Dermis blood vessel endothelial cell (primary cell): ENCODE results near the gene TNNC2. TPM values are rescaled to one million over a fixed set of nuclear protein-coding genes. Genes with fewer than 3 reads are reported as not detected.
"Not testable (repeated sequence)": the region's sequence is repeated elsewhere in the genome, so short reads cannot be mapped to it uniquely, and the experiment has no call there.

Source experiments
- DNase-seq: peaks from one replicate; pipeline ENCODE4 v3.0.0; 2010
- total RNA-seq: library from RNA; depleted of rRNA; stranded (reverse); fragments of >200 nt; gene quantifications from 2 replicates; pipeline ENCODE4 v1.2.3, GENCODE V29; 2014

Gene TNNC2
- total RNA-seq, result not detected in 2 replicates

DNA sequence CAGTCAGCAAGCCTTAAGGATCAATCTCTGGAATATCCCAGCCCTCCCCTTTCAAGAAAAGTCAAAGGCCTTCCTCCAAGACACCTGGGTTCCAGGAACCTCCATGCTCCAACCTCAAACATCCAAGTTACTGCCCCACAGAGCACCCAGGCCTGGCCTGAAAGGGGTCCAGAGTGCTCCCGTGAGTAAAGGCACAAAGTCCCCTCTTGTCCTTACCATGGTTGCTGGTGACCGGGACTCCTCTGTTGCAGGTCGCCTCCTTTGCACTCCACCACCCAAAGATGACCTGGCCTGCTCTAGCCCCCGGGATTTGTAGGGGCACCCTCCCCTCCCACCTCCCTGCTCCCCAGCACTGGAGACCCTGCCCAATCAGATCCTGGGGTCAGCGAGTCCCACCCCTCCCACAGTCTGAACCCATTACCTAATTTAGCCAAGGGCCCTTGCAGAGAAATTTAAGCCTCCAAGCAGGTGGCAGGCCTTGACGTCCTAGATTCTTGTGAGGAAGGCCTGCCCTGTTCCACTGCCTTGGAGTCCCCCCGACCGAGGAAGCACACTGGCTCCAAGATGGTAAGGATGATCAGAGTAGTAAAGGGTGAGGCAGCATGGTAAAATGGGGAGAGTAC lies at the start of gene TNNC2:
Gene TNNC2 (minus strand): TSS at position 283 of the 623 bp plus-strand sequence. CDS start 64 bp downstream, at position 219.
- DNase-seq, result no peak

DNA sequence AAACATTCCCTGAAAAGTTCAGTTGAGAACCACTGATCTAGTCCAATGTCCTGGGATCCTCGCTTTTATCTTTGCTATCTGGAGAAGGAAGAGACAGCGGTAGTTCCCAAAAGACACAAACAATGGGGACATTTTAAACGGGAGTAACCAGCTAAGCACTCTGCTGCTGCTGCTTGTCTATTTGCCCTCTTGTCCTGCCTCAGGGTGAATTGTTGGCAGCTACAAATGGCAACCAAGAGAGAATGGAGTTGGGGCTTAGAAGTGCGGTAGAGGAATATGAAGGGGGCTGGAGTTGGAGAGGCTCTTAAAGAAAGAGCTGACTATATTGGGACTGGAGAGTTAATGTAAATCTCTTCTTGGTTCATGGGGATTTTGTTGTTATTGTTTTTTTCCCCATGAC lies 47.5 kb upstream of the TNNC2 start:
- DNase-seq, result no peak

GRCh38 chr20:45874104-45874481 lies 47.0 kb upstream of the TNNC2 start:
- not testable (repeated sequence) for DNase-seq

- DNase-seq, result no peak
Measured at GRCh38 chr20:45873409-45874103, 46.4 kb upstream of the TNNC2 start.

DNA sequence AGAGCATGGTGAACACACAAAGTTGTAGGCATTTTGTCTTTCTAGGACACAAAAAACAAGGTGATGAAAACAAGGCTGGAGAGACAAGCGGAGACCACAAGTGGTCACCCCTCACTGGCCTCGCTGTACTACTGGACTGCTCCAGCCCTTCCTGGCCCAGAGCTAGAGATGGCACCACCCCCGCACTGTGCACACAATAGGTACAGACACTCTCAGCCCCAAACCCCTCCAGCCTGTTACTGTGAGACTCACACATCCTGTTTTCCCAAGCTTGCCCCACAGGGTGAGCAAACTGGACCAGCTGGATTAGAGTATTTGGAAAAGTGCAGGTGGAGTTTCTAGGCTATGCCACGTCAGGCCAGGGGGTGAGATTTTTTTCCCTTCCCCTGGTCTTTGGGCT lies 45.5 kb upstream of the TNNC2 start:
- DNase-seq, result no peak

- DNase-seq, result no peak
Measured at GRCh38 chr20:45867819-45868176, 40.7 kb upstream of the TNNC2 start.

DNA sequence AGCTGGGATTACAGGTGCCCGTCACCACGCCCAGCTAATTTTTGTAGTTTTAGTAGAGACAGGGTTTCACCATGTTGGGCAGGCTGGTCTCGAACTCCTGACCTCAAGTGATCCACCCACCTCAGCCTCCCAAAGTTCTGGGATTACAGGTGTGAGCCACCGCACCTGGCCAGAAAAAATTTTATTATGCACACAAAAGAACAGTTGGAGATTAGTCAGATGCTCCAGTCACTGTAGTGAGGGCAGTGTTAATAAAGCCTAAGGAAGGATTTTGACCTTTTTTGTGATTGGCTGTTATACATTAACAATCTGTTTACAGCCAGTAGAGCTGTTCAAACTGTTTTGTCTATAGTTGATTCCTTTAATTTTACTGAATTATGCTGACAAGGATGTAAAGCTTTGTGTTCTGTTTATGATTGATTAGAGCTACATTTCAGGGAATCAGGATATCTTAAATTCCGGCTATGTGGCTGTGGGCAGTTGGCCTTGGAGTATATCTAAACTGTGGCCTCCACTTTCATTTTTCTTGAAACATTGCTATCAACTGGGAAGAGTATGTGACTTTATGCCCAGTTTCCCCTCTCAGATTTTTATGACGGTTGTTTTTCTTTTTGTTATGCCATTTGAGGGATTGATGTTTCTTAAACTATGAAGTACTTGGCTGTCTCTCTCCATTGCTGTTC lies 40.2 kb upstream of the TNNC2 start:
- DNase-seq, result no peak

GRCh38 chr20:45866454-45866853 lies 39.3 kb upstream of the TNNC2 start:
- DNase-seq, result no peak

DNA sequence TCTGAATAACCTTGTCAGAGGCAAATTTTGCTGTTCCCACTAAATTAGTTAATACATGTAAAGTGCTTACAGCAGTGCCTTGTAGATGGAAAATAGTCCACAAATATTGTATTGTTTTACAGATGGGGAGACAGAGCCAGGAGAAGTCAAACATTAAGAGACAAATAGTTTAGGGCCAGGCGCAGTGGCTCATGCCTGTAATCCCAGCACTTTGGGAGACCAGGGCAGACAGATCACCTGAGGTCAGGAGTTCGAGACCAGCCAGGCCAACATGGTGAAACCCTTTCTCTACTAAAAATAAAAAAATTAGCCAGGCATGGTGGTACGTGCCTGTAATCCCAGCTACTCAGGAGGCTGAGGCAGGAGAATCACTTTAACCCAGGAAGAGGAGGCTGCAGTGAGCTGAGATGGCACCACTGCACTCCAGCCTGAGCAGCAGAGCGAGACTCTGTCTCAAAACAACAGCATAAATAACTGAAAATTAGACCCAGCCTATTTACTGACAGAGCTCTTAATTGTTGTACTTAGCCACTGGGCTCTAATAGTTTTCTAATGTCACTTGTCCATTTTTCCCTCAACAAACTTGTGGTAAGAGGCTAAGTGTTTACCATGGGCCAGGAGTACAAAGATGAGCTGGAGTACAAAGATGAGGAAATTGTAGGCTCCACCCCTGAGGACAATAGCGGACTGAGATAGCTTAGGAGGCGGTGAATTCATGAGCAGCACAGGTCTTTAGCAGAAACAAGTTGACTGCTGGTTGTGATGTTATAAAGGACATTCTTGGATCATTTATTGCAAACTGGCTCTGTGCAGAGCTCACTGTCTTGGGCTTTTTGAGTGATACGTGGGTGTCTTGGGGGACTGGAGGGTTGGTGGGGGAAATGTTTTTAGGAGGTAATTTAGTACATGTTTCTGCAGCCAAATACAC lies 36.7 kb upstream of the TNNC2 start:
- no peak for DNase-seq

GRCh38 chr20:45861221-45862075 lies 34.3 kb upstream of the TNNC2 start:
- DNase-seq, result peak; percentile 69

GRCh38 chr20:45860560-45861220 lies 33.6 kb upstream of the TNNC2 start:
- DNase-seq, result no peak

GRCh38 chr20:45859916-45860315 lies 32.8 kb upstream of the TNNC2 start:
- DNase-seq, result no peak

DNA sequence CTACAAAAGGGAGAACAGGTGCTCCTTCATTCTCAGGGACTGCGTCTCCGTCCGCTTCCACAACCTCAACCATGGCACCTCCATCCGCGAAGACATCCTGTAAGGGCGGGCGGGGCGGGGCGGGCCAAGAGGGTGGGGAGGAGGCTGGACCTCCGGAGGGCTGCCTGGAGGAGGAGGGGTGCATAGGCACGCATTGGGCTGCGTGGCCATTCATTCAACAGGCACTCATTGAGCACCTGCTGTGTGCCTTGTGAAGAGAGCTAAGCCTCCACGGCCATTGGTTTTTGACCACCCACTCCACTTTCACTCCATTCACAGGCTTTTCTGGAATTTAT lies 30.7 kb upstream of the TNNC2 start:
- DNase-seq, result no peak

GRCh38 chr20:45857114-45857881 lies 30.2 kb upstream of the TNNC2 start, which contains the start of the genes ACOT8 and ZSWIM3:
Gene ACOT8 (minus strand): TSS chr20:45857392. CDS start chr20:45857315, 77 bp downstream.
Gene ZSWIM3 (plus strand): TSS chr20:45857614. CDS start chr20:45857826, 212 bp downstream.
- peak; percentile 100 for DNase-seq

- no peak for DNase-seq
Measured at GRCh38 chr20:45853484-45853883, 26.4 kb upstream of the TNNC2 start.

GRCh38 chr20:45852326-45852725 lies 25.2 kb upstream of the TNNC2 start:
- no peak for DNase-seq

GRCh38 chr20:45851501-45851900 lies 24.4 kb upstream of the TNNC2 start:
- no peak for DNase-seq

DNA sequence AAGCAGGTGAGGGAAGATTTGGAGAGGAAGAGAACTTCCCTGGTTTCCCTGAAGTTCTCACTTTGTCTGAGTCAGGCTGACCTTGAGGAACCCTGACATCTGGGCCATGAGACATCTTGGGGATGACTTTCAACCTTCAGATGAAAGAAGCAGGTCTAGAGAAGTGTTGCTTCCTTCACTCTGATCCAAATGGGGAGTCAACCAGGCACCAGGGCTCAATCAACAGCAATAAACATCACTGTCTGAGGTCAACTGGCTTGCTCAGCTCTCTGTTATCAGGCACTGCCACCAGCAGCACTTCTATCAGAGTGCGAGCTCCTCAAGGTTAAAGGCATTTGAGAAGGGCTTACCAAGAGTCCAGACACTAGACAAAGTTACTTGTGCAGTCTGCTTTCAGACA lies 23.8 kb upstream of the TNNC2 start:
- DNase-seq, result no peak

DNA sequence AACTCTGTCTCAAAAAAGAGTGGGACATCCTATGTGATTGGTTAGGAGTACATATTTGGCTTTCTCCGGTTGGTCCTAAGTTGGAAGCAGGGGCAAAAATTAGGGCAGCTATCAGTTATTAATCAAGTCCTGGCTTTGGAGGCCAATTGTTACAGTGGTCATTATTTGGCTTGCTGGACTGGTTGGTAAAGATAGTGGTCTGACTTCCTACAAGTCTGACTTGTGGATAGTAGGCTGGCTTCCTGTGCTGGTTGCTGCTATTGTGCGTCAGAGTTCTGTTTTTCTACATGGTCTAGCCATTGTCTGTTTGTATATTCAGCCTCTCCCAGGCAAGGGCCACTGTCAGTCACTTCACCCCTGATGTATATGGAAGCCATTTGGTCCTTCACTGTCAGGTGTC lies 23.1 kb upstream of the TNNC2 start:
- no peak for DNase-seq

DNA sequence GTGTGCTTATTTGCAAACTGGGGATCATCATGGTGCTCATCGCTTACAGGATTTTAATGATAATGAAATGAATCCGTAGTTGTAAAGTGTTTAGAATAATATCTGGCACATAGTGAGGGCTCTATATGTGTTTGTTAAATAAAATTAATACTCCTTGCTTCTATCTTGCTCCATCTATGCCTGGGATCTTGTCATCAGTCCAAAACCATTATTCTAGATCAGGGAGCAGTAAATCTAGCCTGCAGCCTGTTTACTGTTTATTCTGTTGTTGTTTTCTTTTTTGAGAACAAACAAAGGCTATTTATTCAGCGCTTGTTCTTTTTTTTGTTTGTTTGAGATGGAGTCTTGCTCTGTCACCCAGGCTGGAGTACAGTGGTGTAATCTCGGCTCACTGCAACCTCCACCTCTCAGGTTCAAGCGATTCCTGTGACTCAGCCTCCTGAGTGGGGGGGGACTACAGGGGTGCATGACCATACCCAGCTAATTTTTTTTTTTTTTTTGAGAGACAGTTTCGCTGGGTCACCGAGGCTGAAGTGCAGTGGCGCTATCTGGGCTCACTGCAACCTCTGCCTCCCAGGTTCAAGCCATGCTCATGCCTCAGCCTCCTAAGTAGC lies 22.0 kb upstream of the TNNC2 start:
- no peak for DNase-seq
